A673 (cell line): ENCODE data around the gene U2AF1L4. TPM values are rescaled to one million over a fixed set of nuclear protein-coding genes. Genes with fewer than 3 reads are reported as not detected.

Experiments
- Bru-seq: library from RNA; stranded (reverse); fragments of 400-500 nt; gene quantifications from one replicate; lab custom pipeline; 2021; lab: Mats Ljungman, UMichigan
- BruChase-seq, 2 experiments: library from RNA; stranded (reverse); fragments of 400-500 nt; gene quantifications; one replicate each; lab custom pipeline; 2021; lab: Mats Ljungman, UMichigan
- BruUV-seq: library from RNA; stranded (reverse); fragments of 400-500 nt; replicated peaks from 2 replicates; lab custom pipeline; 2021; lab: Mats Ljungman, UMichigan
- CTCF ChIA-PET: fragments of 300-600 bp; sonication (Branson Sonifier 250); formaldehyde crosslinking; loops from one replicate; lab custom pipeline; 2022; ENCODE audit warnings: antibody characterized with exemption; lab: Charles Lee
- POLR2A ChIA-PET: fragments of 300-600 bp; sonication (Branson Sonifier 250); formaldehyde crosslinking; loops from one replicate; lab custom pipeline; 2022; ENCODE audit warnings: antibody characterized with exemption; ENCODE audit not compliant: low non-redundant PET; lab: Charles Lee
- DNase-seq: peaks from one replicate; pipeline ENCODE4 v3.0.0-alpha.2; 2015; ENCODE audit warnings: low spot score
- H3K27ac ChIP-seq: fragments of 200-600 bp; sonication (generic); 2 replicates; pipeline ENCODE4 v1.5.1; 2016; ENCODE audit warnings: mixed run types, low read depth, mild to moderate bottlenecking, mixed read lengths, antibody characterized with exemption, low read length; ENCODE audit not compliant: poor library complexity, severe bottlenecking
- H3K27me3 ChIP-seq: fragments of 200-600 bp; sonication (generic); replicated peaks from 2 replicates; pipeline ENCODE4 v1.6.1; 2017; ENCODE audit warnings: mixed run types, low read depth, mild to moderate bottlenecking, mixed read lengths, antibody characterized with exemption, low read length; ENCODE audit not compliant: insufficient read depth, poor library complexity
- H3K36me3 ChIP-seq: fragments of 200-600 bp; sonication (generic); 2 replicates; pipeline ENCODE4 v1.6.1; 2016; ENCODE audit warnings: mixed run types, mild to moderate bottlenecking, mixed read lengths, antibody characterized with exemption, low read length; ENCODE audit not compliant: insufficient read depth, poor library complexity, severe bottlenecking
- H3K4me1 ChIP-seq: fragments of 200-600 bp; sonication (generic); 2 replicates; pipeline ENCODE4 v1.6.1; 2017; ENCODE audit warnings: mixed run types, mild to moderate bottlenecking, mixed read lengths, antibody characterized with exemption, low read length; ENCODE audit not compliant: insufficient read depth, poor library complexity, severe bottlenecking
- H3K4me3 ChIP-seq: fragments of 200-600 bp; sonication (generic); 2 replicates; pipeline ENCODE4 v1.5.1; 2016; ENCODE audit warnings: low read depth, mixed run types, mild to moderate bottlenecking, mixed read lengths, low read length; ENCODE audit not compliant: poor library complexity, severe bottlenecking
- H3K9me3 ChIP-seq: fragments of 200-600 bp; sonication (generic); 2 replicates; pipeline ENCODE4 v1.6.1; 2016; ENCODE audit warnings: mixed run types, low read depth, mild to moderate bottlenecking, mixed read lengths, antibody characterized with exemption, low read length; ENCODE audit not compliant: poor library complexity, severe bottlenecking
- CTCF ChIP-seq: fragments of 300-800, 200-600 bp; sonication (generic); conservative IDR thresholded peaks from 2 replicates; pipeline ENCODE4 v1.5.1; 2017; ENCODE audit warnings: low read depth, mild to moderate bottlenecking, antibody characterized with exemption, low read length, moderate library complexity, mixed read lengths
- EZH2 ChIP-seq: fragments of 200-600 bp; sonication (generic); IDR thresholded peaks from 2 replicates; pipeline ENCODE4 v1.6.1; 2017; ENCODE audit warnings: borderline replicate concordance, low read depth, mild to moderate bottlenecking, mixed read lengths, antibody characterized with exemption, low read length; ENCODE audit not compliant: poor library complexity, severe bottlenecking
- intact Hi-C: fragments of 100-400 bp; cut with micrococcal nuclease; formaldehyde crosslinking; loops from one replicate; pipeline ENCODE4 v1.10.0; 2022; ENCODE audit not compliant: unreplicated experiment
- long read RNA-seq: library from polyadenylated mRNA; stranded (forward); transcript quantifications from one replicate; pipeline ENCODE4 v2.0.0, GENCODE V29; 2022
- total RNA-seq: library from RNA; stranded (reverse); gene quantifications from 2 replicates; pipeline ENCODE4 v1.2.3, GENCODE V29; 2021

Gene U2AF1L4
- 20.4 and 21.0 TPM in 2 replicates for total RNA-seq
- percentile 54 among the genes with signal in this experiment for Bru-seq, nascent RNA
- percentile 64 among the genes with signal in this experiment for BruChase-seq, experiment 1, labeled RNA remaining after a 2-hour chase
- BruChase-seq, experiment 2, labeled RNA remaining after a 6-hour chase: percentile 76 among the genes with signal in this experiment
- long read RNA-seq, transcript U2AF1L4-201 (6 exons, 729 nt): major isoform, 5 of 35 reads
- long read RNA-seq, partial matches to known transcripts: 2 of 35 reads
- long read RNA-seq, other reads (novel, unspliced or antisense): 26 of 35 reads

GRCh38 chr19:35745328-35746086 lies at the start of gene U2AF1L4, which contains the start of gene PSENEN:
U2AF1L4 (minus strand) TSS chr19:35745418; CDS start chr19:35745391, 27 bp downstream.
PSENEN (plus strand) TSS chr19:35745651; CDS start chr19:35745931, 280 bp downstream.
- peaks cover 3% of the 10 kb centered on the region for H3K4me1 ChIP-seq
- H3K36me3 ChIP-seq: no peaks in the 10 kb centered on the region
- BruUV-seq: TSS peak; percentile 72
- peak; percentile 99 for DNase-seq
- peak within 1 kb of the TSS; percentile 72 for H3K4me3 ChIP-seq
- ChIA-PET CTCF (interaction anchor here (0.6 kb wide), 1 partner anchor 74 kb away, joined by 3 read pairs; no protein-coding TSS in a partner anchor), POLR2A (interaction anchor here (0.7 kb wide), 1 partner anchor 15 kb away, joined by 3 read pairs; no protein-coding TSS in a partner anchor)
- no peaks in the 10 kb centered on the region for H3K9me3 ChIP-seq
- peak within 1 kb of the TSS; percentile 99 for H3K27ac ChIP-seq
- TF ChIP-seq CTCF (no peak), EZH2 (no peak)
- intact Hi-C loops: loop anchor here (10.0 kb wide), 1 partner anchor 189 kb away; the partner anchor contains the start of gene LRFN3
- H3K27me3 ChIP-seq: no peaks in the 10 kb centered on the region

GRCh38 chr19:35793381-35794165 lies 48.4 kb upstream of the U2AF1L4 start:
- no peak for DNase-seq
- TF ChIP-seq CTCF (no peak), EZH2 (no peak)
- Histone ChIP-seq H3K27me3 (peaks cover 16% of the 10 kb centered on the region), H3K4me1 (no peaks in the 10 kb centered on the region), H3K4me3 (no peak overlapping the region), H3K27ac (no peak overlapping the region), H3K9me3 (no peaks in the 10 kb centered on the region), H3K36me3 (no peaks in the 10 kb centered on the region)
- ChIA-PET CTCF (no interaction called here), POLR2A (no interaction called here)
- no TSS peak for BruUV-seq
- intact Hi-C loops: no loop called here

GRCh38 chr19:35792888-35793287 lies 47.7 kb upstream of the U2AF1L4 start:
- Histone ChIP-seq H3K4me1 (no peaks in the 10 kb centered on the region), H3K9me3 (no peaks in the 10 kb centered on the region), H3K4me3 (no peak overlapping the region), H3K27ac (no peak overlapping the region), H3K27me3 (peaks cover 14% of the 10 kb centered on the region), H3K36me3 (no peaks in the 10 kb centered on the region)
- no peak for TF ChIP-seq EZH2
- TF ChIP-seq CTCF: no peak
- POLR2A ChIA-PET: no interaction called here
- intact Hi-C loops: no loop called here
- CTCF ChIA-PET: no interaction called here
- DNase-seq: no peak
- no TSS peak for BruUV-seq
